Measurements from ENCODE around the gene CLTRN.

GRCh38 chrX:15631637-15632036, 33.0 kb downstream of the CLTRN start:
- TF ChIP-seq CTCF (conservative IDR thresholded peaks at IDR 0.05; ENCODE audit: low read depth, low read length) (no peak), EZH2 (IDR thresholded peaks at IDR 0.05; ENCODE audit: low read length, unreplicated experiment) (no peak), EZH2phosphoT487 (IDR thresholded peaks at IDR 0.05; ENCODE audit: borderline replicate concordance, low read length) (no peak)

Measured in PC-3 (cell line).